Cardiac muscle cell (in vitro differentiated cells and primary cell): ENCODE data around the gene HOXA11. TPM values are rescaled to one million over a fixed set of nuclear protein-coding genes. Genes with fewer than 3 reads are reported as not detected.

Experiments
- DNase-seq, 2 donors: peaks; one replicate each; pipeline versions ENCODE4 v3.0.0 to v3.0.0-alpha.2; 2010 to 2017; ENCODE audit warnings: low read depth in 1 of 2, low spot score in 1 of 2
- H3K27ac ChIP-seq: fragments of 200-600 bp; sonication (generic); 2 replicates; pipeline ENCODE4 v1.5.1; 2016
- H3K27me3 ChIP-seq: fragments of 200-600 bp; sonication (generic); 2 replicates; pipeline ENCODE4 v1.6.0; 2016; ENCODE audit warnings: control low read depth
- H3K36me3 ChIP-seq: fragments of 200-600 bp; sonication (generic); 2 replicates; pipeline ENCODE4 v1.5.1; 2016; ENCODE audit warnings: control low read depth
- H3K4me1 ChIP-seq: fragments of 200-600 bp; sonication (generic); 2 replicates; pipeline ENCODE4 v1.8.1; 2017; ENCODE audit warnings: low read depth, mild to moderate bottlenecking, mixed run types
- H3K4me3 ChIP-seq: fragments of 200-600 bp; sonication (generic); 2 replicates; pipeline ENCODE4 v1.5.1; 2016; ENCODE audit warnings: mild to moderate bottlenecking
- H3K9me3 ChIP-seq: fragments of 200-600 bp; sonication (generic); 2 replicates; pipeline ENCODE4 v1.5.1; 2017; ENCODE audit warnings: low read depth, mild to moderate bottlenecking, control low read depth
- CTCF ChIP-seq: IDR thresholded peaks from 2 replicates; pipeline ENCODE4 v1.5.1; 2012; ENCODE audit warnings: low read depth, mild to moderate bottlenecking, low read length
- polyA plus RNA-seq: library from polyadenylated mRNA; unstranded; fragments of >200 nt; fragmentation: Nextera tagmentation; extraction: Ambion mirVana; gene quantifications from 2 replicates; pipeline ENCODE4 v1.2.1, GENCODE V29; 2016
- total RNA-seq: library from RNA; depleted of rRNA; stranded (reverse); fragments of >200 nt; gene quantifications from 2 replicates; pipeline ENCODE4 v1.2.3, GENCODE V29; 2016

The HOXA11 gene
- total and polyA plus RNA-seq, 2 experiments from 2014 or later, result not detected

GRCh38 chr7:27163288-27164044 lies 21.6 kb downstream of the HOXA11 start:
- Histone ChIP-seq H3K9me3 (no peaks in the 10 kb centered on the region), H3K27ac (no peak overlapping the region), H3K27me3 (peaks cover 100% of the 10 kb centered on the region), H3K36me3 (no peaks in the 10 kb centered on the region), H3K4me1 (no peaks in the 10 kb centered on the region), H3K4me3 (no peak overlapping the region)
- no peak for TF ChIP-seq CTCF
- DNase-seq, result no peak

- H3K9me3 ChIP-seq, result no peaks in the 10 kb centered on the region
- TF ChIP-seq CTCF, result no peak
- DNase-seq, result no peak
- H3K27ac ChIP-seq, result no peak overlapping the region
- H3K27me3 ChIP-seq, result peaks cover 100% of the 10 kb centered on the region
- no peaks in the 10 kb centered on the region for H3K4me1 ChIP-seq
- H3K36me3 ChIP-seq, result no peaks in the 10 kb centered on the region
- H3K4me3 ChIP-seq, result no peak overlapping the region
These were observed 22.3 kb downstream of the HOXA11 start for GRCh38 chr7:27162561-27163287.

- no peak for TF ChIP-seq CTCF
- peak overlapping the region; percentile 45 for H3K4me3 ChIP-seq
- no peaks in the 10 kb centered on the region for H3K9me3 ChIP-seq
- no peak for DNase-seq
- no peak overlapping the region for H3K27ac ChIP-seq
- no peaks in the 10 kb centered on the region for H3K4me1 ChIP-seq
- H3K27me3 ChIP-seq, result peaks cover 100% of the 10 kb centered on the region
- no peaks in the 10 kb centered on the region for H3K36me3 ChIP-seq
These were observed 23.1 kb downstream of the HOXA11 start for GRCh38 chr7:27161721-27162560.

GRCh38 chr7:27161214-27161720 lies 23.8 kb downstream of the HOXA11 start:
- H3K4me1 ChIP-seq, result no peaks in the 10 kb centered on the region
- H3K27ac ChIP-seq, result no peak overlapping the region
- H3K4me3 ChIP-seq, result peak overlapping the region; percentile 45
- no peak for DNase-seq
- H3K27me3 ChIP-seq, result peaks cover 100% of the 10 kb centered on the region
- H3K9me3 ChIP-seq, result no peaks in the 10 kb centered on the region
- TF ChIP-seq CTCF, result no peak
- H3K36me3 ChIP-seq, result no peaks in the 10 kb centered on the region

GRCh38 chr7:27160546-27161213 lies 24.4 kb downstream of the HOXA11 start:
- peak; percentile 84 to 86 for DNase-seq
- Histone ChIP-seq H3K27ac (no peak overlapping the region), H3K4me3 (peak overlapping the region; percentile 45), H3K4me1 (no peaks in the 10 kb centered on the region), H3K36me3 (no peaks in the 10 kb centered on the region), H3K9me3 (no peaks in the 10 kb centered on the region), H3K27me3 (peaks cover 100% of the 10 kb centered on the region)
- TF ChIP-seq CTCF, result peak; percentile 95
